GM19239 (cell line): Measurements from ENCODE around the gene LIPC.

Experiments used
- DNase-seq: peaks from one replicate; pipeline ENCODE4 v3.0.0; 2011; ENCODE audit warnings: low spot score; ENCODE audit not compliant: insufficient read length
- FAIRE-seq: peaks from 2 replicates; lab custom pipeline; 2011; peaks lifted over from hg19 to GRCh38; lab: Jason Lieb, UNC

Gene LIPC

GRCh38 chr15:58562135-58562534 lies 130.3 kb downstream of the LIPC start:
- FAIRE-seq: no peak
- no peak for DNase-seq

GRCh38 chr15:58564981-58565380 lies 133.2 kb downstream of the LIPC start:
- DNase-seq (no peak), FAIRE-seq (no peak)

- DNase-seq: no peak
- FAIRE-seq: no peak
These were observed 133.8 kb downstream of the LIPC start for GRCh38 chr15:58565619-58566018.

- FAIRE-seq (no peak), DNase-seq (no peak)
These were observed 134.2 kb downstream of the LIPC start for GRCh38 chr15:58566029-58566428.

GRCh38 chr15:58568157-58568571 lies 136.4 kb downstream of the LIPC start:
- no peak for FAIRE-seq
- DNase-seq: no peak

- no peak for DNase-seq
- FAIRE-seq: no peak
These were observed 137.7 kb downstream of the LIPC start for GRCh38 chr15:58569455-58569854.

- FAIRE-seq (no peak), DNase-seq (no peak)
These were observed 139.7 kb downstream of the LIPC start for GRCh38 chr15:58571491-58571890.

GRCh38 chr15:58572521-58572920 lies 140.7 kb downstream of the LIPC start:
- DNase-seq (no peak), FAIRE-seq (no peak)

- DNase-seq: no peak
- FAIRE-seq: no peak
These were observed 141.5 kb downstream of the LIPC start for GRCh38 chr15:58573270-58573669.

- FAIRE-seq: no peak
- no peak for DNase-seq
These were observed 142.8 kb downstream of the LIPC start for GRCh38 chr15:58574631-58575030.

GRCh38 chr15:58575045-58575786 lies 143.4 kb downstream of the LIPC start:
- DNase-seq: no peak
- FAIRE-seq: no peak

- FAIRE-seq: no peak
- no peak for DNase-seq
These were observed 144.9 kb downstream of the LIPC start for GRCh38 chr15:58576657-58577056.

GRCh38 chr15:58582160-58582559 lies 150.4 kb downstream of the LIPC start:
- FAIRE-seq (no peak), DNase-seq (no peak)

- DNase-seq (no peak), FAIRE-seq (no peak)
These were observed 151.5 kb downstream of the LIPC start for GRCh38 chr15:58583171-58583908.

GRCh38 chr15:58584789-58585461 lies 153.1 kb downstream of the LIPC start:
- no peak for DNase-seq
- FAIRE-seq: no peak

GRCh38 chr15:58585693-58586443 lies 154.1 kb downstream of the LIPC start:
- DNase-seq (peak; percentile 10), FAIRE-seq (peak; percentile 99)

GRCh38 chr15:58587486-58587885 lies 155.7 kb downstream of the LIPC start:
- no peak for DNase-seq
- peak; percentile 31 for FAIRE-seq

- no peak for FAIRE-seq
- DNase-seq: no peak
These were observed 156.3 kb downstream of the LIPC start for GRCh38 chr15:58588096-58588495.

GRCh38 chr15:58589047-58589446 lies 157.3 kb downstream of the LIPC start:
- FAIRE-seq (no peak), DNase-seq (no peak)

GRCh38 chr15:58590236-58590635 lies 158.4 kb downstream of the LIPC start:
- FAIRE-seq: no peak

More at GRCh38 chr15:58590236-58590635, 158.4 kb downstream of the LIPC start:
- DNase-seq: no peak
